Adrenal gland (tissue), 5 donors: ENCODE data around the gene STC2.

Experiments
- CTCF ChIP-seq, 6 experiments: fragments of 450-650 bp in 4 of 6; fragments of 200-600 bp in 2 of 6; sonication (generic) in 1 of 6; IDR thresholded peaks; 1 replicate in 5 of 6; 2 replicates in 1 of 6; pipeline versions ENCODE4 v1.5.1 to v1.8.0; 2016 to 2021; ENCODE audit warnings: antibody characterized with exemption in 6 of 6, mild to moderate bottlenecking in 2 of 6, moderate library complexity in 1 of 6
- POLR2A ChIP-seq, 2 donors: fragments of 450-650 bp; IDR thresholded peaks; one replicate each; pipeline ENCODE4 v1.6.1; 2017; ENCODE audit warnings: antibody characterized with exemption in 2 of 2, mild to moderate bottlenecking in 2 of 2, moderate library complexity in 1 of 2
- donor health status: DM: no; HTN: no; CAD: no.

GRCh38 chr5:173311818-173312585 is 16.2 kb downstream of the STC2 start:
- TF ChIP-seq CTCF (IDR thresholded peaks at IDR 0.05): no peak
- no peak for TF ChIP-seq POLR2A (IDR thresholded peaks at IDR 0.05)
